ENCODE results near the gene PRR9. TPM values are rescaled to one million over a fixed set of nuclear protein-coding genes. Genes with fewer than 3 reads are reported as not detected.
"Not testable (repeated sequence)": the region's sequence is repeated elsewhere in the genome, so short reads cannot be mapped to it uniquely, and the experiment has no call there.

The PRR9 gene
- total RNA-seq, 4 donors from 2014 or later = not detected

DNA sequence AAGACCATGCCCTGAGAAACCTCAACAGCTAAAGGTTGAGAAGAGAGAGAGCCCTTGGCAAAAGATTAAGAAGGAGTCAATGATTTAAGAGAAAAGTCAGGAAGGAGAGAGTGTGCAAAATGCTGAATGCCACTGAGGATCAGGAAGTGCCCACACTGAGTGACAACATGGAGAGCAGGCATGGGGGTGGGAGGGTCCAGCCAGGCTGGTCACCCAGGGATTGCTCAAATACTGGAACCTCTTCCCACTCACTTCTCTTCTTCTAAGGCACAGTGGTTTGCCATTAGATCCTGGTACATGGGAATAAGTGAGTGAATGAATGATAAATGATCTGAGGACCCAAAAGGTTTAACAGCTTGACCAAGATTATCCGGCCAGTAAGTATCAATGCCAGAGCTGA lies 11.1 kb downstream of the PRR9 start:
- intact Hi-C loops (cut with DNase I) = no loop called here
- Histone ChIP-seq H3K27me3 (no peaks in the 10 kb centered on the region), H3K27ac (no peak overlapping the region), H3K4me1 (no peaks in the 10 kb centered on the region), H3K4me3 (replicated peaks in 1 of 3) (no peak overlapping the region), H3K36me3 (no peaks in the 10 kb centered on the region), H3K9me3 (no peaks in the 10 kb centered on the region)
- no peak for DNase-seq
- 89 to 94% methylated on average over 1 of the region's 1 CpG for WGBS, 2 donors
- TF ChIP-seq, protein P1, sequence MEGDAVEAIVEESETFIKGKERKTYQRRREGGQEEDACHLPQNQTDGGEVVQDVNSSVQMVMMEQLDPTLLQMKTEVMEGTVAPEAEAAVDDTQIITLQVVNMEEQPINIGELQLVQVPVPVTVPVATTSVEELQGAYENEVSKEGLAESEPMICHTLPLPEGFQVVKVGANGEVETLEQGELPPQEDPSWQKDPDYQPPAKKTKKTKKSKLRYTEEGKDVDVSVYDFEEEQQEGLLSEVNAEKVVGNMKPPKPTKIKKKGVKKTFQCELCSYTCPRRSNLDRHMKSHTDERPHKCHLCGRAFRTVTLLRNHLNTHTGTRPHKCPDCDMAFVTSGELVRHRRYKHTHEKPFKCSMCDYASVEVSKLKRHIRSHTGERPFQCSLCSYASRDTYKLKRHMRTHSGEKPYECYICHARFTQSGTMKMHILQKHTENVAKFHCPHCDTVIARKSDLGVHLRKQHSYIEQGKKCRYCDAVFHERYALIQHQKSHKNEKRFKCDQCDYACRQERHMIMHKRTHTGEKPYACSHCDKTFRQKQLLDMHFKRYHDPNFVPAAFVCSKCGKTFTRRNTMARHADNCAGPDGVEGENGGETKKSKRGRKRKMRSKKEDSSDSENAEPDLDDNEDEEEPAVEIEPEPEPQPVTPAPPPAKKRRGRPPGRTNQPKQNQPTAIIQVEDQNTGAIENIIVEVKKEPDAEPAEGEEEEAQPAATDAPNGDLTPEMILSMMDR (IDR thresholded peaks at IDR 0.05) = no peak
- no peak for TF ChIP-seq POLR2A (IDR thresholded peaks at IDR 0.05)

DNA sequence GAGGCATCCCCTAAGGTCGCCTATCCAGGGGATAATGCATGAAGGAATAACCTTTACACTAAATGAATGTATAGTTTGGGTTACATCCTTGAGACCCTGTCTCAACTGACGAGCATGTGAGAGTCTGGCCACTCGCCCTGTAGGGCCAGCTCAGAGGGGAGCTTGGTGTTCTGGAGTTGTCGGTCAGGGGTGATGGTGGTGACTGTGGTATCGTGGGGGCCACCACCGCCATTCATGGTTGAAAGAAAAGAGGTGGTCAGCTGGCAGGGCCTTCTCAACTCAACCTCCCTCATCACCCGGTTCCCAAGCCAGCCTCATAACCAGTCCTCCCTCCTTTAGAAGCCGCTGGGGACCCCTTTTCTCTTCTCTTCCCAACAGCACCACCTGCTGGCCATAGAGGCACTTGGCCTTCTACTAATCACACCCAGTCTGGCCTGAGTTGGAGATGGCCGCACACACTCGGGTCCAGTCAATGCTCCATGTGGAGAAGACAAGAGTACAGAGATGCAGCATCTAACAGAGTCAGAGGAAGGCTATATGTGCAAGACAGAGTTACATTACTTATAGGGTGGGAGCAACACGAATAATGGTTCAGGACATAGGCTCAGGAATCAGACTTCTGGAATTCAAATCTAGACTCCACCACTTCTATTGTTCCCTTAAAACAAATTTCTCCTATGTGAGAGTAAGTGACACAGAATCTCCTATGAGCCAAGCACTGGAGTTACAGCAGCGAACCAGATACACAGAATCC lies 11.9 kb downstream of the PRR9 start:
- TF ChIP-seq, protein P1 (IDR thresholded peaks at IDR 0.05) = peak in 4 of 6 experiments; percentile 9 to 62 (median 27)
- H3K36me3 ChIP-seq; H3K9me3 ChIP-seq; H3K27me3 ChIP-seq; H3K27ac ChIP-seq; intact Hi-C loops (cut with DNase I); H3K4me3 ChIP-seq (replicated peaks in 1 of 3); H3K4me1 ChIP-seq: not testable (repeated sequence)
- DNase-seq = peak; percentile 23 to 40
- 49 to 51% methylated on average over 10 to 12 of the region's 12 CpGs for WGBS, 2 donors

GRCh38 chr1:153231363-153231762 lies 14.0 kb downstream of the PRR9 start:
- H3K27ac ChIP-seq = no peak overlapping the region
- H3K4me1 ChIP-seq = no peaks in the 10 kb centered on the region
- H3K36me3 ChIP-seq = no peaks in the 10 kb centered on the region
- H3K4me3 ChIP-seq (replicated peaks in 1 of 3) = no peak overlapping the region
- no peak for DNase-seq
- 78 to 89% methylated on average over 4 of the region's 4 CpGs for WGBS, 2 donors
- intact Hi-C loops (cut with DNase I) = no loop called here
- no peaks in the 10 kb centered on the region for H3K27me3 ChIP-seq
- no peaks in the 10 kb centered on the region for H3K9me3 ChIP-seq
- TF ChIP-seq, protein P1 (IDR thresholded peaks at IDR 0.05) = no peak
- TF ChIP-seq POLR2A (IDR thresholded peaks at IDR 0.05) = no peak

DNA sequence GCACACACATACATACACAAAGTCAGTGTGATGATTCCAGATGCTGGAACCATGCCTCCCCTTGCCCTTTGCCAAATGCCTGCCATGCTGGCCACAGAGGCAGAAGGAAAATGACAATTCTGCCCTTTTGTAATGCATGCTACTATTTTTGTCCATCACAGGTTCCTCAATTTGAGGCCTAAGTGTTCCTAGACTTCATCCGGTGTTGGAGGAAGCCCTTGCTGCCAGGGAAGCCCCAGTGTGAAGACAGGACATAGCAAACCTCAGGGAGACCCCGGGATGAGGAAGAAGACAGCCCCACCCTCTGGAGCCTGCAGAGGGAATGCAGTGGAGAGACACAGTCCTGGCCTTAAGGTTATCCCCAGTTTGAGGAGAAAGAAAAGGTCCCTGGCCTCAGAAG lies 14.4 kb downstream of the PRR9 start:
- 73 to 83% methylated on average over 2 of the region's 2 CpGs for WGBS, 2 donors
- no peak overlapping the region for H3K27ac ChIP-seq
- intact Hi-C loops (cut with DNase I) = no loop called here

GRCh38 chr1:153232553-153232952 lies 15.2 kb downstream of the PRR9 start:
- WGBS, 2 donors = 78 to 81% methylated on average over 3 of the region's 3 CpGs
- no peak for DNase-seq
- intact Hi-C loops (cut with DNase I) = no loop called here

More for the DNA sequence above, 14.4 kb downstream of the PRR9 start:
- Histone ChIP-seq H3K4me3 (replicated peaks in 1 of 3) (no peak overlapping the region), H3K9me3 (no peaks in the 10 kb centered on the region), H3K36me3 (no peaks in the 10 kb centered on the region), H3K4me1 (no peaks in the 10 kb centered on the region), H3K27me3 (no peaks in the 10 kb centered on the region)
- no peak for DNase-seq
- TF ChIP-seq, protein P1 (IDR thresholded peaks at IDR 0.05) = no peak
- no peak for TF ChIP-seq POLR2A (IDR thresholded peaks at IDR 0.05)

More at GRCh38 chr1:153232553-153232952, 15.2 kb downstream of the PRR9 start:
- Histone ChIP-seq H3K27ac (no peak overlapping the region), H3K4me3 (replicated peaks in 1 of 3) (no peak overlapping the region), H3K36me3 (no peaks in the 10 kb centered on the region), H3K4me1 (no peaks in the 10 kb centered on the region), H3K27me3 (no peaks in the 10 kb centered on the region), H3K9me3 (no peaks in the 10 kb centered on the region)
- TF ChIP-seq, protein P1 (IDR thresholded peaks at IDR 0.05) = no peak
- no peak for TF ChIP-seq POLR2A (IDR thresholded peaks at IDR 0.05)
